IMR-90 (cell line): ENCODE data around the gene GNPTG.

Experiments used
- CEBPB ChIP-seq: IDR thresholded peaks from 2 replicates; pipeline ENCODE4 v1.6.1; 2012; ENCODE audit warnings: low read depth, low read length, improper control_type of control experiment
- RAD21 ChIP-seq: IDR thresholded peaks from 2 replicates; pipeline ENCODE4 v1.6.1; 2012; ENCODE audit warnings: low read length, improper control_type of control experiment
- TF ChIP-seq, protein P1 (sequence below): conservative IDR thresholded peaks from 2 replicates; pipeline ENCODE4 v1.5.1; 2012; ENCODE audit warnings: mild to moderate bottlenecking, low read depth, low read length, improper control_type of control experiment

DNA sequence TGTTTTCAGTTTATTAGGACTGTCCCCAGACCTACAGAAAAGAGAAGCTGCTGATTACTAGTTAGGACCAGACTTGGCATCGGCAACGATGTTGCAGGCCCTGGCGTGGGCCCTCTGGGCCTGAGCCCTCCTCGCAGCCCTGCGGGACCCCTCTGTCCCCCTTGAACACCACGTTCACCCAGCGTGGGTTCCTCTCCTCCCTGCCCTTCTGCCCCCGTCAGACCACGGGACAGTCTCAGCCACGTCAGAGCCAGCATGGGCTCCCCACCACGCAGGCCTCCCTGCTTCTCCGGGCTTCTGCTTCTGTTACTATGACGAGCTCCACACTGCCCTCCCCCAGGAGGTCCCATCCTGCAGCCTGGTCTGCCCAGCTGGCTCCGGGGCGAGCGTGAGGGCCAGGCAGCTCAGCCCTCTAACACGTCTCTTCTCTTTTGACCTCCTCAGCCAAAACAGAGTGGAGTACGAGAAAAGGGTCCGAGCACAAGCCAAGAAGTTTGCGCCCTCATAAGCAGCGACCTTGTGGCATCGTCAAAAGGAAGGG is 27.4 kb upstream of the GNPTG start:
- TF ChIP-seq CEBPB (no peak), RAD21 (no peak)
- TF ChIP-seq, protein P1, sequence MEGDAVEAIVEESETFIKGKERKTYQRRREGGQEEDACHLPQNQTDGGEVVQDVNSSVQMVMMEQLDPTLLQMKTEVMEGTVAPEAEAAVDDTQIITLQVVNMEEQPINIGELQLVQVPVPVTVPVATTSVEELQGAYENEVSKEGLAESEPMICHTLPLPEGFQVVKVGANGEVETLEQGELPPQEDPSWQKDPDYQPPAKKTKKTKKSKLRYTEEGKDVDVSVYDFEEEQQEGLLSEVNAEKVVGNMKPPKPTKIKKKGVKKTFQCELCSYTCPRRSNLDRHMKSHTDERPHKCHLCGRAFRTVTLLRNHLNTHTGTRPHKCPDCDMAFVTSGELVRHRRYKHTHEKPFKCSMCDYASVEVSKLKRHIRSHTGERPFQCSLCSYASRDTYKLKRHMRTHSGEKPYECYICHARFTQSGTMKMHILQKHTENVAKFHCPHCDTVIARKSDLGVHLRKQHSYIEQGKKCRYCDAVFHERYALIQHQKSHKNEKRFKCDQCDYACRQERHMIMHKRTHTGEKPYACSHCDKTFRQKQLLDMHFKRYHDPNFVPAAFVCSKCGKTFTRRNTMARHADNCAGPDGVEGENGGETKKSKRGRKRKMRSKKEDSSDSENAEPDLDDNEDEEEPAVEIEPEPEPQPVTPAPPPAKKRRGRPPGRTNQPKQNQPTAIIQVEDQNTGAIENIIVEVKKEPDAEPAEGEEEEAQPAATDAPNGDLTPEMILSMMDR: no peak
